ENCODE results near the gene TMA7. TPM values are rescaled to one million over a fixed set of nuclear protein-coding genes. Genes with fewer than 3 reads are reported as not detected.
"Not testable (repeated sequence)": the region's sequence is repeated elsewhere in the genome, so short reads cannot be mapped to it uniquely, and the experiment has no call there.

The TMA7 gene
- total RNA-seq, 2 experiments from 2014 or later = 260 to 324 TPM

DNA sequence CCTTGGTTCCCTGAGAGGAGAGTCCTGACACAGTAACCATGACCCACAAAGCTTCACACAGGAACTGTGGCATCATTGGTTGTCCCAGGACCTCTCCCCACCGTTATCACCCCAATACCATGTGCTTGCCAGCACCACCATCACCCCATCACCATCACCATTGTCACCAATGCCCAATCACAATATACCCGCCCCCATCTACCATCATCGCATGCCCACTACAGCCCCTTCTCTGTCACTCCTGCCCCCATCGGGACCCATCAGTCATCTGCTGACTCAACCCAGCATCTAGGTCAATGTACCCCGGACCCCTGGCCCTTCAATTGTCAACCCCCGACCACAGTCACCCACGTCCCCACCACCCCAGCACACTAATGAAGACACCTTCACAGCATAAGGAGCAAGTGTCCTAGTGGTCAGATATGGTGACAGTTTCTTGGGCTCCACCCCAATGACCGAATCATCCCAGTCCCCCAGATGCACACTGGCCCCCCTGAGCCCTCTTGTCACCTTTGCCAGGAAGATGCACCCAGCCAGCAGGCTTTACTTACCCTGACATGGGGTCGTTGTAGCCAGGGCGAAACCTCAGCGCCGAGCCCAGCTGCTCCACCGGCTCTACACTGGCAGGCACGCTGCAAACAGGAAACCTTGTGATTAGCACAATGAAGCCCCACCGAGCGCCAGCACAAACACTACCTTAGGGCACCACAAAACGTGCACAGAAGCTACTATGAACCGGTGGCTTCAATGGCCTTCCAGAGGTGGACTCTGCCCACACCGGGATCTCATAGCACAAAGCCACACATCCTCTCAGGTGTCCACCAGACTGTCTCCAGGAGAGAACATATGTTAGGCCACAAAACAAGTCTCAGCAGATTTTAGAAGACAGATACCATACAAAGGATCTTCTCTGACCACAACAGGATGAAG is 38.8 kb downstream of the TMA7 start:
- POLR2A ChIA-PET = no interaction called here
- peak overlapping the region; percentile 60 for H3K4me3 Mint-ChIP-seq
- intact Hi-C loops (cut with DNase I, micrococcal nuclease) = no loop called here
- CTCF ChIA-PET = no interaction called here
- ATAC-seq (peak; percentile 79), DNase-seq (peak; percentile 71)
- H3K4me1 Mint-ChIP-seq = peaks cover 31% of the 10 kb centered on the region
- peaks cover 6% of the 10 kb centered on the region for H3K36me3 Mint-ChIP-seq (ENCODE audit: low read depth)
- peak overlapping the region; percentile 82 for H3K27ac Mint-ChIP-seq
- no peaks in the 10 kb centered on the region for H3K27me3 Mint-ChIP-seq
- no peaks in the 10 kb centered on the region for H3K9me3 Mint-ChIP-seq (ENCODE audit: low read depth)

DNA sequence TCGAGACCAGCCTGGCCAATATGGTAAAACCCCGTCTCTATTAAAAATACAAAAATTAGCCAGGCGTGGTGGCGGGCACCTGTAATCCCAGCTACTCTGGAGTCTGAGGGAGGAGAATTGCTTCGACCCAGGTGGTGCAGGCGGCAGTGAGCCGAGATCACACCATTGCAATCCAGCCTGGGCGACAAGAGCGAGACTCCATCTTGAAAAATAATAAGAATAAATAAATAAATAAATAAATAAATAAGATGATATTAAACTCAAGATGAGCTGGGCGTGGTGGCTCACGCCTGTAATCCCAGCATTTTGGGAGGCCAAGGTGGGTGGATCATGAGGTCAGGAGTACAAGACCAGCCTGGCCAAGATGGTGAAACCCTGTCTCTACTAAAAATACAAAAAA is 40.8 kb downstream of the TMA7 start:
- H3K36me3 Mint-ChIP-seq (ENCODE audit: low read depth); H3K9me3 Mint-ChIP-seq (ENCODE audit: low read depth); H3K27ac Mint-ChIP-seq; ATAC-seq; DNase-seq; POLR2A ChIA-PET; H3K27me3 Mint-ChIP-seq; H3K4me3 Mint-ChIP-seq; intact Hi-C loops (cut with DNase I, micrococcal nuclease): not testable (repeated sequence)
- CTCF ChIA-PET = interaction anchor here (0.6 kb wide), 1 partner anchor 1284 kb away, joined by 3 read pairs; no protein-coding TSS in a partner anchor
- H3K4me1 Mint-ChIP-seq = peaks cover 27% of the 10 kb centered on the region

DNA sequence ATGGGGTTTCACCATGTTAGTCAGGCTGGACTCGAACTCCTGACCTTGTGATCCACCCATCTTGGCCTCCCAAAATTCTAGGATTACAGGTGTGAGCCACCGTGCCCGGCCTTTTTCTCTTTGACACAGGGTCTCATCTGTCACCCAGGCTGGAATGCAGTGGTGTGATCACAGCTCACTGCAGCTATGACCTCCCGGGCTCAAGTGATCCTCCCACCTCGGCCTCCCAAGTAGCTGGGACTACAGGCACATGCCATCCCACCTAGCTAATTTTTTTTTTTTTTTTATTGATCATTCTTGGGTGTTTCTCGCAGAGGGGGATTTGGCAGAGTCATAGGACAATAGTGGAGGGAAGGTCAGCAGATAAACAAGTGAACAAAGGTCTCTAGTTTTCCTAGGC is 42.8 kb downstream of the TMA7 start:
- H3K36me3 Mint-ChIP-seq (ENCODE audit: low read depth); DNase-seq; H3K9me3 Mint-ChIP-seq (ENCODE audit: low read depth); H3K27ac Mint-ChIP-seq; H3K27me3 Mint-ChIP-seq; ATAC-seq; H3K4me3 Mint-ChIP-seq; intact Hi-C loops (cut with DNase I, micrococcal nuclease); POLR2A ChIA-PET: not testable (repeated sequence)
- H3K4me1 Mint-ChIP-seq = peaks cover 21% of the 10 kb centered on the region
- CTCF ChIA-PET = interaction anchor here (1.8 kb wide), 1 partner anchor 46 kb away, joined by 4 read pairs; no protein-coding TSS in a partner anchor

DNA sequence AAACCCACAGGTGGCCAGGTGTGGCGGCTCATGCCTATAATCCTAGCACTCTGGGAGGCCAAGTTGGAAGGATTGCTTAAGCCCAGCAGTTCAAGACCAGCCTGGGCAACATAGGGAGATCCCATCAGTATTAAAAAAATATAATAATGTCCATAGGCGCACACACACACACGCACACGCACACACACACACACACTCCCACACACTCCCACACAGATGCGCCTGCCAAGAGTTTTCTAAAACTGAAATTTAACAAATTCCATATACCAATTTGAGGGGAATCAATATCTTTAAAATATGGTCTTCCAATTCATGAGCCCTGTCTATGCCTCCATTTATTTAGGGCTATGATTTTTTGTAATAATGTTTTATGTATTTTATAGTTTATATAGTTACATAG is 46.9 kb downstream of the TMA7 start:
- DNase-seq (no peak), ATAC-seq (no peak)
- Mint-ChIP-seq H3K4me3 (no peak overlapping the region), H3K36me3 (ENCODE audit: low read depth) (no peaks in the 10 kb centered on the region), H3K4me1 (no peaks in the 10 kb centered on the region), H3K27me3 (no peaks in the 10 kb centered on the region), H3K27ac (no peak overlapping the region), H3K9me3 (ENCODE audit: low read depth) (no peaks in the 10 kb centered on the region)
- intact Hi-C loops (cut with DNase I, micrococcal nuclease) = no loop called here
- ChIA-PET POLR2A (no interaction called here), CTCF (no interaction called here)

DNA sequence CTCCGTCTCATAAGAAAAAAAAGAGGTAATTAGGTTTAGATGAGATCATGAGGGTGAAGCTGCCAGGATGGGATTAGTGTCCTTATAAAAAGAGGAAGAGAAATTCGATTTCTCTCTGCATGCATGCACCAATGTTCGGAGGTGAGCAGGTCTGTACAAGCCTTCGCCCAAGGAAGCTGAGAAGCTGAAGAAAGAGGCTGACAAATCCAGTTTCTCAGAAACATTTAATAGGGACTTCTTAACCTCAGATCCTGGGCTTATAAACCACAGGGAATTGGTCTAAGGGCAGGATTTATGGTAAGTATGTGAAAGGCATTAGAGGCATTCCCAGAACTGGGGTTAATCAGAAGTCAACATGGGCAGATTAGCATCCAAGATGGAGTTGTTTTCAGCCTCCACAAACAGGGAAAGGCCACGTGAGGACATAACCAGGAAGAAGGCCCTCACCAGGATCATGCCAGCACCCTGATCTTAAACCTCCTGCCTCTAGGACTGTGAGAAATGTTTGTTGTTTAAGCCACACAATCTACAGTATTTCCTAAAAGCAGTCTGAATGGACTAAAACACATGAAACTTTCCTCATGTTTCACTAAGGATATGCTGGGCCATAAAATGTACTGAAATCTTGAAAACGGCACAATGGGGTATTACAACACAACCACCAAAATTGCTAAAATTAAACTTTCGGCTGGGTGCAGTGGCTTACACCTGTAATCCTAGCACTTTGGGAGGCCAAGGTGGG is 52.6 kb downstream of the TMA7 start:
- no peaks in the 10 kb centered on the region for H3K9me3 Mint-ChIP-seq (ENCODE audit: low read depth)
- H3K4me1 Mint-ChIP-seq = no peaks in the 10 kb centered on the region
- DNase-seq = no peak
- no peak overlapping the region for H3K27ac Mint-ChIP-seq
- ChIA-PET CTCF (no interaction called here), POLR2A (no interaction called here)
- H3K4me3 Mint-ChIP-seq = no peak overlapping the region
- peaks cover under 1% of the 10 kb centered on the region for H3K36me3 Mint-ChIP-seq (ENCODE audit: low read depth)
- intact Hi-C loops (cut with DNase I, micrococcal nuclease) = no loop called here
- no peaks in the 10 kb centered on the region for H3K27me3 Mint-ChIP-seq
- ATAC-seq = no peak

DNA sequence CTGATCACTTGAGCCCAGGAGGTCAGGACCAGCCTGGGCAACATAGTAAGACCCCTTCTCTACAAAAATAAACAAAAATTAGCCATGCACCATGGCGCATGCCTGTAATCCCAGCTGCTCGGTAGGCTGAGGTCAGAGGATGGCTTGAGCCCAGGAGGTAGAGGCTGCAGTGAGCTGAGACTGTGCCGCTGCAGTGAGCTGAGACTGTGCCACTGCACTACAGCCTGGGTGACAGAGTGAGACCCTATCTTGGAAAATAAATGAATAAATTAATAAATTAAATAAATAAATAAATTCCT is 53.1 kb downstream of the TMA7 start:
- no peak for ATAC-seq
- Mint-ChIP-seq H3K9me3 (ENCODE audit: low read depth) (no peaks in the 10 kb centered on the region), H3K4me3 (no peak overlapping the region), H3K27ac (no peak overlapping the region), H3K36me3 (ENCODE audit: low read depth) (peaks cover 4% of the 10 kb centered on the region), H3K4me1 (no peaks in the 10 kb centered on the region), H3K27me3 (no peaks in the 10 kb centered on the region)
- DNase-seq = no peak
- ChIA-PET CTCF (no interaction called here), POLR2A (no interaction called here)
- intact Hi-C loops (cut with DNase I, micrococcal nuclease) = no loop called here

Other genes with a start within 250 kb of the TMA7 start
- not detected for gene CAMP, start 216.8 kb upstream of the TMA7 start, total RNA-seq
- gene ZNF589, start 199.2 kb upstream of the TMA7 start, total RNA-seq = 10 to 100 TPM; 28.6 to 29.6 TPM
- gene NME6, start 138.9 kb upstream of the TMA7 start, total RNA-seq = 10 to 100 TPM; 26.1 to 28.9 TPM
- not detected for gene SPINK8, start 106.6 kb upstream of the TMA7 start, total RNA-seq
- under 1 TPM; 0.11 to 0.16 TPM for gene FBXW12, start 68.0 kb upstream of the TMA7 start, total RNA-seq
- gene PLXNB1, start 10.2 kb upstream of the TMA7 start, total RNA-seq = 1 to 10 TPM; 3.7 to 5.1 TPM
- 10 to 100 TPM; 17.5 to 25.0 TPM for gene CCDC51, start 138 bp upstream of the TMA7 start, total RNA-seq
- gene ATRIP, start 6.5 kb downstream of the TMA7 start, total RNA-seq = 10 to 100 TPM; 16.8 to 21.0 TPM
- gene SHISA5, start 63.9 kb downstream of the TMA7 start, total RNA-seq = 10 to 100 TPM; 52.9 to 68.8 TPM
- 10 to 100 TPM; 58.4 to 63.7 TPM for gene PFKFB4, start 116.5 kb downstream of the TMA7 start, total RNA-seq
- not detected for gene UCN2, start 123.5 kb downstream of the TMA7 start, total RNA-seq
- gene COL7A1, start 155.1 kb downstream of the TMA7 start, total RNA-seq = under 1 TPM; 0.65 to 0.85 TPM
- gene UQCRC1, start 169.4 kb downstream of the TMA7 start, total RNA-seq = 100 to 1,000 TPM; 205 to 231 TPM
- under 1 TPM in 1 of 2 experiments, not detected in 1; 0.30 TPM for gene TMEM89, start 181.5 kb downstream of the TMA7 start, total RNA-seq
- gene SLC26A6, start 195.2 kb downstream of the TMA7 start, total RNA-seq = 10 to 100 TPM; 35.0 to 38.5 TPM
- gene CELSR3, start 222.6 kb downstream of the TMA7 start, total RNA-seq = 1 to 10 TPM; 7.9 to 8.1 TPM
- gene NCKIPSD, start 245.7 kb downstream of the TMA7 start, total RNA-seq = 10 to 100 TPM; 61.0 to 67.3 TPM

Data from activated CD4-positive, alpha-beta T cell treated with anti-CD3 and anti-CD28 coated beads for 36 hours (primary cell).